NCI-H446 treated with DMSO at 0.1 percent for 48 hours (cell line): ENCODE results near the gene PTH1R.

Experiments used
- DNase-seq: peaks from one replicate; lab custom pipeline; 2025; lab: John Stamatoyannopoulos, UW

PTH1R gene

DNA sequence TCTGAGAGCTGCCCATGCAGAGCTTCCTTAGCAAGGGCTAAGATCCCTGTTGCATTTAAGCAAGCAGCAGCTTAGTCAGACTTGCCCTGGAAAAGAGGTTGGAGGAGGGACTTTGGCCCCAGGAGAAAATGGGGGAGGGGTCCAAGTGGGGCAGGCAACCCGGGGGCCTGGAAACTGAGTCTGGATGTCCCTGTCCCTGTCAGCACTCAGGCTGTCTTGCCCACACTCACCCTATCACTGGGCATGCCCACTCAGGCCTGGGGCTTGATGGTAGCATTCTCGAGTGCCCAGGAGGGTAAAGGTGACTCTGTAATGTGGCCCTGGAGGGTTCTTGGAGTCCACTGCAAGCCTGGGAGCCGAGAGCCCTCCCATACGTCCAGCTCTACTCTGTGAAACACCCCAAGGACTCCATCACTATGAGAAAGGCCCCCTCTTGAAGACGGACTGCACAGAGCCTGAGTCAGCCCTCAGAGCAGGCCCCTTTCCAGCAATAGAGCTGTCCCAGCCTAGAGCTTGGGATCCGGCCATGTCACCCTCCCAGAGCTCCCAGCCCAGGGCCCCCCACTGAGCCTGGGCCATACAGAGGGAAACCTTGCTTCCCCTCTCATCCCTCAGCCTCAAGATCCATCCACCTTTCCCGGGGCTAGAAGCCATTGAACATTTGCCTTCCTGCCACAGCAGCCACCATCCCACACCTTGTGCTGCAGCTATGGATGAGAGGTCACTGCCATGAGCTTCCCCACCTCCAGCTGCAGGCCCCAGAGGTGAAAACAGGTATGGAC lies 27.6 kb upstream of the PTH1R start:
- no peak for DNase-seq

DNA sequence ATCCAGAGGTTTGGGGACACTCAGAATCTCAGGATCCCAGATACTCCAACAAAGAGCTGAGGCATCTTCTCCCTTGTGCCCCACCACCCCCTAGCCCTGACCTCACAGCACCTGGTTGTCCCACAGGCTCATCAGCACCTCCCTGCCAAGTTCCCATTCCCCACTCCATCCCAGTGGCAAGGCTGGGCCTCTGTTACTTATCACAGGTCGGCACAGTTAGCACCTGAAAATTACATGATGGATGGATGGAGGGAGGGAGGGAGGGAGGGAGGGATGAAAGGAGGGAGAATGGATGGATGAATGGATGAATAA lies 27.1 kb upstream of the PTH1R start:
- no peak for DNase-seq

DNA sequence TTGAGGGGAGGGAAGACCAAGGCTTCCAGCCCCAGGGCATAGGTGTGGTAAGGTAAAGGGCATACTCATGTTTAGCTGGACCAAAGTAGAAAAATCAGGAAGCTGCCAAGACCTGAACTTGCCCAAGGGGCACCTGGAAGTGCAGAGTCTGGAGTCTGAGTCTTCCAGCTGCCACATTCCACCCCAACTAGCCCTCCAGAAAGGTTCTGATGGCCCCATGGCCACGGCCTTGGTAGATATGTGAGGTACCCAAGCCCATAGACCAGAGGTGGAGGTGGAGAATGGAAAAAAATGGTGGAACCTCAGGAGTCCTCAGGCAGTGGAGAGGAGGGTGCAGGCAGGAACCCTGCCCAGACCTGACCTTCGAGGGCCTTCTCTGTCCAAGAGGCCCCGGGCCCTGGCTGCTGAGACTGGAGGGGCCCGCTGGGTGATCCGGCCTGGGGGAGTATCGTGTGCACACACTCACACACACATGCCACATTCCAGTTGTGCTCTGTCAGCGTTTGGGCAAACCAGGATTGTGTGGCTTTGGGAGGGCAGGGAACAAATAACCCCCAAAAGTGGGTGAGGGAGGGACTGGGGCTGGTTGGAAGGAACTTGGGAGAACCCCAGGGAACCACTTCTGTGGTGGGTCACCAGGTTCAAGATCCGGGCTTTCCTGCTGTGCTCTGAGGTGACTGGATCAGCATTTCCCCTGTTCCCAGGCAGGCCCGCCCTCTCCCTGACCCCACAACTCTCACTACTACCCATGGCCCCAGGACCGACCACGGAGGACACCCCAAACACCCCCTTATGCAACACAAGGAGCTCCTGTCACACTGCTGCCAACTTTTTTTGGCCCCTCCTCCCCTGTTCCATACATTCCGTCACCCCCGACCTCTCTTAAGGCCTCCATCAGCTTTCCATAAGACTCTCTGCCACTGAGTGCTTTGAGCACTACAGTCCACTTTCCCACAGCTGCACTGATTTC lies 25.9 kb upstream of the PTH1R start:
- no peak for DNase-seq

DNA sequence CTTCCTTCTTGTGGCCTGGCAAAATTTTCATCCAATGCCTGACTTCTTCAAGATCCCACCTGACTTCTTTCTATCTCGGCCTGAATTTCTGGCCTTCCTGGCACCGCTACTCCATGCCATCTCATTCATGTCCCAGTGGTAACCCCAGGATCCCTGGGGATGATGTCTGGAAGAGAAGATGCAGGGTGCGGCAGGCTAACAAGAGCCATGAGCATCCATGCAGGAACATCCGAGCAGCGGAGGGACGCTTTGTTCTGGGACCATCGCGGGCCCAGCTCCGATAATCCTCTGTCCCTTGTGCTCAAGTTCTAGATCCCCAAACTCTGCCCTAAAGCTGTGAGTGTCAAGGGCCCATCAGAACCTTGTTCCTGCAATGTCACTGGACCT lies 25.2 kb upstream of the PTH1R start:
- no peak for DNase-seq

DNA sequence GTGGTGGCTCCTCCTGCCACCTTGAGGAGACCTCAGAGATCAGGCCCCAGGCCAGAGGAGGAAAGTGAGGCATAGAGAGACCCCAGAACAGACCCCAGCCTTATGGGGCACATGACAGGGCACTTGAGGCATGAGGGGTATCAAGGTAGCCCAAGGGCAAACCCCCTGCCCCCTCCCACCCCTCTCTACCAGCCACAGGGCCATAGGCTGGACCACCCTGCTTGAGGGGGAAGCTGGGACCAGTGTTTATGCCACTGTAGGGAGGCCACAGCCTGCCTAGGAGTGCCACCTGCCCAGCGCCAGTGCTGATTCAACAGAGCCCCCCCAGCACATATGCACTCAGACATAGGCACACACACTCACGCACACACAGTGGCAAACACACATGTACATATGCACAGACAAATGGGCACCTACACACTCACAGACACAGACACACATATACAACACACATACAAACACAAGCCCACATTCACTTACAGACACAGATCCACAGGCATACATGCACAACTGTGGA lies 24.6 kb upstream of the PTH1R start:
- DNase-seq = no peak

DNA sequence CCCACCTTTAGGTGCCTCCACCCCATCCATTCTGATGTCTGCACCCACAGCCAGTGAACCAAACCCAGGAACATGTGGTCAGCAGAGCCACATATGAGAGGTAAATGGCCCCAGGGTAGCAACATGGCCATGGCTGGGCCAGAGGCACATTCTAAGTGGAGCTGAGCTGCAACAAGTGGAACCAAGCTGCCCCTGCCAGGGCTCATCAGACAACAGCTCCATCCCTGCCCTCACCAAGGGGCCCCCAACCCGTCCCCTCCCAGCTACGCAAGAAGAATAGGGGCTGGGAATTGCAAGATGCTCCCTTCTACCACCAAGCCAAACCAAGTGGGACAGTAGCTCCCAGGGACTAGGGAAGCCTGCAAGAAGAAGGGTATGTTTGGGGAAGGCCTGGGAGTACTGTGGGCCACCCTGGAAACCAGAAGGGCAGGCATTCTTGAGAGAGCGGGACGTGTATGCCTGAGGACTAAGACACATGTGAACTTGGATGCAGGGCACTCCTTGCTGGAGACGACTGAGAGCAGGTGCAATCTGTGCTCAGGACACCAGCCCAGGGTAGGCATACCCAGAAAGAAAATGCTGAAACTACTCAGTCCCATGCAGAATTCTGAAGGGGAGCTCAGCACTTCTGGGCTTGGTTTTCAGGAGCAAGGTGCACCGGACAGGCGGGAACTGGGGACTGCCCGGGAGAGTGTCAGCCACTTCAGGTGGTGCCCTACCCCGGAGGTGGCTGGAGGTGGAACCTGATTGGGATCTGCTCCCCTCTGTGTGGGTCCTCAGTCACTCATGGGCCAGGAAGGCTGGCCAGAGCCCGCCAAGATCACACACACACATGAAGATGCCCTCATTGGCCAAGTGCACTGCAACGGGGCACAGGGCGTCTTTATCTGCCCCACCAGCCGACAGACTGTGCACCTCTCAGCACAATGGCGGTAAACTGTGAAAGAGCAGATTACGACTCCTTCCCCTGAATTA lies 23.8 kb upstream of the PTH1R start:
- DNase-seq = no peak

DNA sequence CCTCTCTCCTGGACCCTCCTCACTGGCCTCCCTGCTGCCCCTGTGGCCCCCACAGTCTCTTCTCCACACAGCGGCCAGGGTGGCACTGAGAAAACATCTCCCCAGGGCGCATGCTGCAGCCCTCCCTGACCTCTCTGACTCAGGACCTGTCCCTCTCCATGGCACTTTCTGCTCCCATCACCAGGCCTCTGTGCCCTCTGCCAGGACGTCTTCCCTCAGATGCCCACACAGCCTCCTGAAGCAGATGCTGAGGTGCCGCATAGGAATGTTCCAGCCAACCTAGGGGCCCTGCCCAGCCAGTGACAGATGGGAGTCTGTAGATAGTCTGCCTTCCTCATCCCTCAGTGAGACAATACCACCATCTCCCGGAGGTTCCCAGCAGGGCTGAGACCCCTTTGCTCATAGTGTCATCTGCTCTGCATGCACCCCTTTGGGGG lies 22.9 kb upstream of the PTH1R start:
- no peak for DNase-seq

DNA sequence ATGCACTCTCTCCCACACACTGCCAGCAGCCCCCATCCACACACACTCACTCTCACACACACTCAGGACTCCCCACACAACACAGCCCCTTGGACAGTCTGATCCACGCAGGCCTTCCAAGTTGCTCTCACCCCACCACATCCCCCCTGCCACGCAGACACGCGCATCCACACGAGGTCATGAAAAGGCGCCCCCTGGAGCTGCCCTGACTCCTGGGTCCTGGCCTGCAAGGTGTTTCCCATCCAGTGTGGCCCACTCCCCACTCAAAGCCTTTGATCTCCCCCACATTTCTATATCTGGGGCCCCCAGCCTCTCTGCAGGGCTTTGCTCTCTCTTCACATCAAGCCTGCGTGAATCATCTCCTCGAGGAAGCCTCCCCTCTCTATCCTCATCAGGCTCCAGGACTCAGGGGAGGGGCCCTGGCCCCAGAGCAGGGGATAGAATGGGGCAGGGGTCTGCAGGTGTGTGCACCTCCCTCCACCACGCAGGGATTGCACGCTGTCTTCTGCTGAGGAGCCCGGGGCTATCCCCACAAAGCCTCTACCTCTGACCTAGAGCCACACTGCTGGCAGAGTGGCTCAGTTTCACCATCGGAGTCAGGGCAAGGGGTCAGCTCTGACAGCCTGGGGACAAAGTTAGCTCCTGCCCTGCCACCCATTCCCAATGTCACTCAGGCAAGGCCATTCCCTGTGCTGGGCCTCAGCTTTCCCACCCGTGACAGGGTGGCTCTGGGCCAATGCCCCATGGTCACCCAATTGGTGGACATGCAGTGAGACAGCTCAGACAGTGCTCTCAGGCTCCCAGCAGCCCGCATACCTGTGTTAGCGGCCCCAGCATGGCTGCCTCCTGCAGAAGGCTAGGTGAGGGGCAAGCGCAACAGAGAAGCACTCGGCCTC lies 20.7 kb upstream of the PTH1R start:
- DNase-seq = no peak

DNA sequence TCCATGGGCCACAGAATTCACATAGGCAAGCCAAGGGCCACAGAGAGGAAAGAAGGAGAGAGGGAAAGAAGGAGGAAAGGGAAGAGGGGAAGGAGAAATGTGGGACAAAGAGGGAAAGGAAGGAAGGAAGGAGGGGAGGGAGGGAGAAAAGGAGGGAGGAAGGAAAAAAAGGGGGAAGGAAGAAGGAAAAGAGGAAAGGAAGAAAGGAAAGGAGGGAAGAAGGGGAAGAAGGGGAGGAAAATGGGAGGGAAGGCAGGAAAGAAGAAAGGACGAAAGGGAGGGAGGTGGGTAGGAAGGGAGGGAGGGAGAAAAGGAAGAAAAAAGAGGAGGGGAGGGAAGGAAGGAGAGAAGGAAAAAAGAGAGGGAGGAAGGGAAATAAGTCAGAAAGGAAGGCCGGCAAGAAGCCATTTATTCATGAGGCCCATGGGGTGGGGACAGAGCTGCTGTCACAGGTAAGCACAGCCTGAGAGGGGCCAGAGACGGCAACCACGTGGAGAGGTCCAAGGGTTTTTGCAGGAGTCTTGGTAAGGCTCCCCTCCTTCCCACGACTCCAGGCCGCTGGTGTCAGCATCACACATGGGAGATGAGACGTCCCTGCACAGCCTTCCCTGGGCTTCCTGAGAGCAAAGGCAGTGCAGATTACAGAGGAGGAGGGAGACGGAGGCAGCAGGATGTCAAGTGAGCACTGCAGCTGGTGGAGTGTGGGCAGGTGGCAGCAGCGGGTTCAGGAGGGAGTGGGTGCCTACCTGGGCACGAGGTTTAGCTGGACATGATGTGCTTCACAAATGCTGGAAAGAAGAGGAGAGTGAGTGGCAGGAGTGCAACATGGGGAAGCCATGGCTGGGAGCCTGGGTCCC lies 19.8 kb upstream of the PTH1R start:
- no peak for DNase-seq

DNA sequence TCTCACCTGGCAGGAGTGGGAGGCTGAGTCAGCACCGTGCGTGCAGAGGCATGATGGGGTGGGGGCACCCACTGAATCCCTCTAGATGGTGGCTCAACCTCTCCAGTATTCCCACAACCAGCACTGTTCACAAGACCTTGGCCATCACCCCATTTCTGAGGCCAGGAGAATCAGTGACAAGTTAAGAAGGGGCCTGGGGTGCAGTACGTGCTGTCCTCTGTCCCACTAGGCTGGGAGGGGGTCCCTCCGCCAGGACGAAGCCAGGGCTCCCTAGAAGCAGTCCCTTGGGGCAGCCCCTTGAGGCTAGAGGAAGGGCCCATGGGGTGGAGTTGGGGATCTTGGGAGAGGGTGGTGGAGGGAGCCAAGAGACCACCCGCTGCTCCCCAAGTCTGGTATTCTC lies 19.1 kb upstream of the PTH1R start:
- no peak for DNase-seq

DNA sequence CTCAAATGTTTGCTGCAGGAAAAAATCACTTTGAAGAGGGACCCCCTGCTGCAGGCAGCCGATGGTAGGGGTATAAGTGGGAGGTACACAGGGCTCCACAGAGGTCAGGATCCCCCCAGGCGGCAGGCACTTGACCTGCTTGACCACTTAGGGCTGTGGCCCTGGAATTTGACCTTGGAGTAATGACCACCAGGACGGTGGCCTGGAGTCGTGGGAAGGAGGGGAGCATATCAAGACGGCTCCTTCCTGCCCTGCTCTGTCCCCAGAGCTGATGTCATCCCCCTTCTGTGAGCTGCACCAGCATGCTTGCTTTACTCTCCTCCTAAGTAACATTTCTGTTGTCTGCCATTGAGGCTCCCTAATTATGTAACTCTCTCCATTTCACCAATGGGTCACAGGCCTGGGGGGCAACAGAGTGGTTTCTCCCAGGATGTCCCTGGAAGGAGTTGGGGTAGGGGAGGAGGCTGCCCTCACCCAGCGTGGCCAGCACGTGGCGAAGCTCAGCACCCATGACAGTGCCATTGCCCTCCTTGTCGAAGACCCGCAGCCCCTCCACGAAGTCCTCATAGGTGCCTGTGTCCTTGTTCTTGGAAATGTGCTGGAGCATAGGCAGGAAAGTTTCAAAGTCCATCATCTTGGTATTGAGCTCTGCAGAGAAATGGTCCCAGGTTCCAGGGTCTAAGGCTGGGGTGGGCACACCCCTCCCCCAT lies 18.4 kb upstream of the PTH1R start:
- no peak for DNase-seq

DNA sequence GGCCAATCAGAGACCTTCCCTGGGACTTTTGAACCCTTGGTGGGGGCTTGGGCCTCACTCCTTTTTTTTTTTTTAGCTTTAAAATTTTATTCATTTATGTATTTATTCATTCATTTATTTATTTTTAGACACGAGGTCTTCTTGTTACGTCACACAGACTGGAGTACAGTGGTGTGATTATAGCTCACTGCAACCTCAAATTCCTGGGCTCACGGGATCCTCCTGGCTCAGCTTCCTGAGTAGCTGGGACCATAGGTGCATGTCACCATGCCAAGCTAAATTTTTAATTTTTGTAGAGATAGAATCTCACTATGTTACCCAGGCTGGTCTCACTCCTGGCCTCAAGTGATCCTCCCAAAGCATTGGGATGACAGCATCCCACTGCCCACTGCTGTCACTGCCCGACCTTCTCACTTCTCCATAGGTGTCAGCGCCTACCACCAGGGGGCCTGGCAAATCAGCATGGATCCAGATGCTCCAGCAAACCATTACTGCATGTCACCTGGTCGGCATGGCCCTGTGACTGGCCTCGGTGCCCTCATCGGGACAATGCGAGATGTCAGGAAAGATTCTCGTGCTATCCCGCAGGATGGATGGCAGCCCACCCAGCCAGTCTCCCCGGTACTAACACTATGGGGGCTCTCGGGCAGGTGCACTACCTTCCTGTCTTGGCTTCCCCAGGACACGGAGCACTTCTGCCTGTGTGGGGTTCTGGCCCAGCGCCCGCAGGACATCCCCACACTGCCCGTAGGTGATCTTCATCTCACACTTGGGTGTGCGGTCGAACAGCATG lies 17.3 kb upstream of the PTH1R start:
- no peak for DNase-seq

DNA sequence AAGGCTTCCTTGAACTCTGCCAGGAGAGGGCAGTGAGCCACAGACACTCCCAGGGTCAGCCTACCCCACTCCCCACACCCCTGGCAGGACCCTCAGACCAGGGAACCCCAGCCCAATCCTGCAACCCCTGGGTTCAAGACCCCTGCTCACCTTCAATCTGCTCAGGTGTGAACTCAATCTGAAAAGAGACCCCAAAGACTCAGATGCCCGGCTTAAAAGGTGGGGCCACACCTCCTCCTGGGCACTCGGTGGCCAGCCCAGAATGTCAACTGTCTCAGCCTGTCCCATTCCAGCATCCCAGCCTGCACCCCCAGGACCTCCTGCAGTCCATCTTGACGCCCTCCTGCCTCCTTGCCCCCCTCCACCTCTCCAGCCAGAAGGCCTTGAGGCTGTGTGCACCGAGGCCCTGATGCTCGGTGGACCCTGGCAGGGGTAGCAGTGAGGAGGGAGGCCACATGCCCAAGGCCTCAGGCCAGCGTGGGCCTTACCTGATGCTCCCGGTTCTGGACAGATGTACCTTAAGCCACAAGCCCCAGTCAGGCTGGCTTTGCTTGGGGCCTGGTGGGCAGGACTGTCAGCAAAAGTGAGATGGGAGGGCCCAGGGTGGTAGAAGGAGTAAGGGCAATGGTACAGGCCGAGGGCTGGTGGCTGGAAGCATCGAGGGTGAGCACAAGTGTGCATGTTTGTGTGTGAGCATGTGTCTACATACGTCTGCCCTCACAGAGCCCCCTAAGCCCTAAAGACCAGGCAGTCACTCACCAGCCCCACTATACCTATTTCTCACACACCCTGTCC lies 16.5 kb upstream of the PTH1R start:
- DNase-seq = no peak

DNA sequence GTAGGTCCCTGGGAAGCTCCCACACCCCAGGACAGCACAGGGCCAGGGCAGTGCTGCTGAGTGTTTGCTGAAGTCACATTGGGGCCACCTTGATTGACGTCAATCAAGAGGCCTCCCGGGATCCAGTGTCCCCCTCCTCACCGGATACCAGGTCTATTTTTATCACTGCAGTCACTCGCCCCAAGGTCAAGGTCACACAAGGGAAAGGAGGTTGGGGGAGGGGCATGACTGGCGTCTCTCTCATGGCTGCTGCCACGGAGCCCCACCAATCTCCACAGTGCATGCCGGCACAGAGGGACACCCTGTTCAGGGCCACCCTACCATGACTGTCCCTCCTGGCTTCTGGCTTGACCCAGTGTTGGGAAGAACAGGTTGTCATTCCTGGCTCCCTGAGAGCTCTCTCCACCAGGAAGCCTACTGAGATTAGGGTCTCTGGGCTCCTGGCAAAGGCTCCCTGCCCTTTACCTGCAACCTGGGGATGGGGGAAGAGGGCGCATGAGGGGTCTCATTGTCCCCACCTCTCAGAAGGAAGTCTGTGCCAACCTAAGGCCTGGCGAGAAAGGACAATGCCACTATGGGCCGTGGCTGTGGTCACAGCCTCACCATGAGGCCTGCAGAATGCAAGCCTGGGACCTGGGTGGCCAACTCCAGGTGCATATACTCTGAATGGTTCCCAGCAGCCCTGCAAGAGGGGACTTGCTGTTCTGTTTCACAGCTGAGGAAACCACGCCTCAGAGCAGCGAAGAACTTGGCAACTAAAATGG lies 15.7 kb upstream of the PTH1R start:
- DNase-seq = no peak

DNA sequence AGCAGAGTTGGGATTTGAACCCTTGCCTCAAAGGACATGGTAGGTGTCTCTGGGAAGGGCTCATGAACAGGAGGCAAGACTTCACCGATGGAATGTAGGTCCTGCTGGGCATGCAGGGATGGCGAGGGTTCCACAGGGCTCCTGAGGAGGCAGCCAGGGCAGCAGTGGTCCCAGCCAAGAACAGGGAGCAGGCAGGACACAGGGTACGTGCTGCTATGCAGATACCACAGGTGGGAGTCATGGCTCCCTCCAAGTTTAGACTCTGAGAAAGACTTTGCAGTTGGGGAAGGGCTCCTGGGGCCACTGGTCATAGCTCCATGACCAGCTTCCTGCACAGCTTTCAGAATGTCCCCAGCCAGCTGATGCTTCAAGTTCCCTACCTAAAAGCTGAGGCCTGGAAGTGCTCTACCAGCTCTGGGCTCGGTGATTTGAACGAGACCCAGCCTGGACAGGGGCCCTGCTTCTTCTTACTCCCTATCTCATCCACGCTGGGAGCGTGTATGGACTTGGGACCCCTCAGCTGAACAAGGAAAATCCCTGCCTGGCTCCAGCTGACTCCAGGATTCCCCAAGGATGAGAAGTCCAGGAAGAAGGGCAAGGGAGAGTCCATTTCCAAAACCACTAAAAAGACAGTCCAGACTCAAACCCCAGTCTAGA lies 15.0 kb upstream of the PTH1R start:
- no peak for DNase-seq

DNA sequence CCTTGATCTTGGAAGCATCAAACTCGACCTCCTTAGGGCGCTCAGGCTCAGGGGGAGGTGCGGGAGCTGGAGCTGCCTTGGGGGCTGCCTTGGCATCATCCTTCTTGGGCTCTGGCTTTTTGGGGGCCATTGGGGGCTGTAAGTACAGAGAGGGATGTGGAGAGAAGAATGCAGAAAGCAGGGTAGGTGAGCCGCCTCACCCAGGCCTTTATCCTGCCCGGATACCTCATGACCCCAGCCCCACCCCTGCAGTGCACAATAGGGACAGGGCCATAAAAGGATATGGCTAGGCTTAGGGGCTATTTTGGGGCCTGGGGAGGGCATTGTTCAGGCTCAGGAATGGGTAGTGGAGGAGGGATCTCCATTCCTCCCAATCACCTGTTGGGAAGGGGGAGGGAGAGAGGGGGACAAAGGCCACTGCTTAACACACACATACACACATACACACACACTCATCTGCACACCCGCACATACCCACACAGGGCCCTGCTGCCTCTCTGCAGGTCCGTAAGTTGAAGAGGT lies 14.2 kb upstream of the PTH1R start, which contains the start of gene MYL3:
Gene MYL3, minus strand, starts transcription at position 184 of the 522 bp plus-strand sequence. Its CDS starts 54 bp downstream, at position 130.
- DNase-seq = no peak
